NT2/D1 (cell line): Measurements from ENCODE around the gene CD37.
A peak's percentile ranks its signal among the peaks of the same experiment; 100 is the strongest.

ENCODE experiments used
- DNase-seq: peaks from one replicate; pipeline ENCODE4 v3.0.0-alpha.2; 2011; ENCODE audit warnings: low read depth, low spot score
- H3K27me3 ChIP-seq: 2 replicates; pipeline ENCODE4 v1.6.0; 2011; ENCODE audit warnings: mild to moderate bottlenecking; ENCODE audit not compliant: insufficient read length, insufficient read depth
- H3K36me3 ChIP-seq: 2 replicates; pipeline ENCODE4 v1.6.1; 2011; ENCODE audit warnings: mild to moderate bottlenecking, low read length, mixed read lengths; ENCODE audit not compliant: insufficient read depth, insufficient read length
- H3K4me1 ChIP-seq: 2 replicates; pipeline ENCODE4 v1.5.1; 2011; ENCODE audit not compliant: insufficient read depth, insufficient read length
- H3K4me3 ChIP-seq: 2 replicates; pipeline ENCODE4 v1.5.1; 2011; ENCODE audit warnings: low read depth; ENCODE audit not compliant: insufficient read length
- H3K9ac ChIP-seq: 2 replicates; pipeline ENCODE4 v1.6.0; 2011; ENCODE audit warnings: low read depth; ENCODE audit not compliant: insufficient read length
- H3K9me3 ChIP-seq: 2 replicates; pipeline ENCODE4 v1.5.1; 2011; ENCODE audit warnings: mild to moderate bottlenecking, low read length; ENCODE audit not compliant: insufficient read depth
- SUZ12 ChIP-seq: IDR thresholded peaks from 2 replicates; pipeline ENCODE4 v1.6.1; 2011; ENCODE audit not compliant: insufficient read length, insufficient read depth; ENCODE audit errors: extremely low read depth
- YY1 ChIP-seq: IDR thresholded peaks from 2 replicates; pipeline ENCODE4 v1.6.1; 2011; ENCODE audit not compliant: insufficient read length, insufficient read depth
- ZNF274 ChIP-seq: IDR thresholded peaks from 2 replicates; pipeline ENCODE4 v1.6.1; 2011; ENCODE audit warnings: mild to moderate bottlenecking, low read depth, low read length

Gene CD37

DNA sequence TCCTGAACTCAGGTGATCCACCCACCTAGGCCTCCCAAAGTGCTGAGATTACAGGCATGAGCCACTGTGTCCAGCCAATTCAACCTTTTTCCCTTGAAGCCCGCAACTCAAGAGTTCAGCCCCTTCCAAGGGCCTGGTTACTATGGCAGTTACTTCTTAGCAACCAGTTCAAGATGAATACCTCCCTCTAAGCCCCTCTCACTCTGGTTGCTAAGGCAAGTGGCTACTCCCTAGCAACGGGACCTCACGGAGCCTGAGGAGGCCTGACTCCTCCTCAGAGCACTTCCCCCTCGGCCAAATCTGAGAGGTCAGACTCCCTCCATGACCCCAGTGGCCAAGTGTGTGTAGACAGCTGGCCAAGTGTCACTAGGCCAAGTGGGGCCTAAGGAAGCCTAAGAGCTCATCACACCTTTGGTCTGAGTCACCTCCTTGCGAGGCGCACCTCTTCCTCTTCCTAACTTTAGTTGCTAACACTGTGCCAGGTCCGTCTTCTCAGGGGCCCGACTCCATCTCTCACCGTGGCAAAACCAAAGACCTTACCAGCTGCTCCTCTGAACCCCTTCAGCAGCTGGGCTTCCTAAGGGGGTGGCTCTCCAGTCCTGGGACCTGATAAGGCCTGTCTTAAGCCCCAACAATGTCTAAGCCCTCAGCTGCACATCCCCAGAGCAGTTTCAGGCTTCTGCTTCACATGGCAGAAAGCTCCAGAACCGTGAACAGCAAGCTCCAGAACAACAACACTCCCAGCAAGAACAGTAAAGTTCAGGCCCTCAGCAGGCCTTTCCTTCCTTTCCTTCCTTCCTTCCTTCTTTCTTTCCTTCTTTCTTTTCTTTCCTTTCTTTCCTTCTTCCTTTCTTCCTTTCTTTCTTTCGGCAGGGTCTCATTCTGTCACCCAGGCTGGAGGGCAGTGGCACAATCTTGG, 9.6 kb downstream of the CD37 start:
- Histone ChIP-seq H3K9me3 (0 out of 2 replicates have a peak, but pooled peaks cover 3% of the 10 kb centered on the region), H3K4me1 (peaks cover under 1% of the 10 kb centered on the region), H3K27me3 (no peaks in the 10 kb centered on the region), H3K9ac (no peak overlapping the region), H3K4me3 (no peak overlapping the region), H3K36me3 (peaks cover 84% of the 10 kb centered on the region)
- DNase-seq: no peak
- TF ChIP-seq ZNF274: no peak
- no peak for TF ChIP-seq SUZ12

DNA sequence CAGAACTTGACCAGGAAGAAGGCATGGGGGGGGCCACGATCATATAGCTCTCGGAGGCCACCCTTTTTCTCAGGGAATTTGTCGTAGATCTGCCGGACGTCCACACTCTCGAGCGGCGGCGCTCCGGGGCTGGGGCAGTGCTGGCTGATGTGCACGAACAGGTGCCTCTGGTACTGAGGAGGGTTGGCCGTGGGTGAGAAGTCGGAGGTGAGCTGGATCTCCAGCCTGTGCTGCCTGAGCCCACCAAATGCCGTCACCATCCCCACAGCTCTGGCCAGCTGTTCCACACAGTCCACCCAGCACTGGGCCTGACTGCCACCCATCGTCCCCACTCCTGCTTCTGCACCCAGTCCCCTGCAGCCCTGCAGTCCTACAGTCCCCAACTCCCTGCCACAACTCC, 12.0 kb downstream of the CD37 start:
- Histone ChIP-seq H3K4me1 (no peaks in the 10 kb centered on the region), H3K9me3 (peaks cover 7% of the 10 kb centered on the region; the same call in 1 of the 2 replicates), H3K4me3 (no peak overlapping the region), H3K36me3 (peaks cover 85% of the 10 kb centered on the region), H3K9ac (no peak overlapping the region), H3K27me3 (no peaks in the 10 kb centered on the region)
- no peak for DNase-seq
- TF ChIP-seq ZNF274 (no peak), YY1 (no peak), SUZ12 (no peak)

DNA sequence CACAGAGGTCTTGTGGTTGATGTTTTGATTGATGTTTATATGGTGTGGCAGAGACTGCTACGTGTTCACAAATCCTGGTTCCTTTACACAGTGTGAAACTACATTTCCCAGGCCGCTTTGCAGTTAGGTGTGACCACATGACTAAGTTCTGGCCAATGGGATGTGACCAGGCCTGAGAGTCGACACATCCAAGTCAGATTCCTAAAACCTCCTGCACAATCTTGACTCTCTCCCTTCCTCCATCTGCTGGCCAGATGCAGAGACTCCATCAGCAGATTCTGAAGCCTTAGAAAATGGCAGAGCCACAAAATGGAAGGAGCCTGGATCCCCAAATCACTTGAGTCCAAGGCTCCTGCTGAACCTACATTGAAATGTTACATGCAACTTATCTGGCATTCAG, 12.6 kb downstream of the CD37 start:
- peak; percentile 12 for TF ChIP-seq YY1
- TF ChIP-seq SUZ12: no peak
- Histone ChIP-seq H3K9ac (no peak overlapping the region), H3K36me3 (peaks cover 84% of the 10 kb centered on the region), H3K4me3 (no peak overlapping the region), H3K27me3 (no peaks in the 10 kb centered on the region), H3K4me1 (no peaks in the 10 kb centered on the region), H3K9me3 (peaks cover 7% of the 10 kb centered on the region; the same call in 1 of the 2 replicates)
- no peak for DNase-seq

DNA sequence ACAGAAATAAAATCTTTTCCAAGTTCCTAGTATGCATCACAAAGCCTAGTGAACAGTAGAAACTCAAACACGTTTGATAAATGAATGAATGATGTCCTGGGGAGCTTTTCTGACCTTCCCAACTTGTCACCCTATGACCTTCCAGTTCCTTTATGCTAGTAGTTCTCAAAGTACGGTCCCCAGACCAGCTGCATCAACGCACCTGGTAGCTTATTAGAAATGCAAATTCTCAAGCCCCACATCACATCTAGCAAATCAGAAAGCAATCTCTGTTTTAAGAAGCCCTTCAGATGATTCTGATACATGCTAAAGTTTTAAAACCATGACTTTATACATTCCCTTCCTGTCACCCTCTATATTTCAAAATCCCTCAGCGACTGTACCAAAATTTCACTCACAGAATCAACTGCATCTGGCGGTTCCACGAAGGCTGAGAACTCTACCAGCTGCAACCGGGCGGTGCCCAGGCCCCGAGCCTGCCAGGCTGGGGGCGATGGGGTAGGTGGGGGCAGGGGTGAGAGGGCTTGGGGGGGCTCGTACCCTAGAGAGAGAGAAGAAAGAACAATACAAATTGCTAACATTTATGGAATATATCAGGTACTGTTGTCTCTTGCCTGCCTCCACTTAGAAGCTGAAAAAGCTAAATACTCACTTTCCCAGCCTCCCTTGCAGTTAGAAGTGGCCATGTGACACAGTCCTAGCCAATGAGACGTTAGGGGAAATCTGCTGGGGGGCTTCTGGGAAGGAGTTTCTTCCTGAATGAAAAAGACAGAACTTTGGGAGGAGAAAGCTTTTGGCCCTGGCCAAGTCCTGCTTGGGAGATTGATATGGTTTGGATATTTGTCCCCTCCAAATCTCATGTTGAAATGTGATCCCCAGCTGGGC, 13.3 kb downstream of the CD37 start:
- DNase-seq: no peak
- peaks cover 7% of the 10 kb centered on the region; the same call in 1 of the 2 replicates for H3K9me3 ChIP-seq
- peaks cover 84% of the 10 kb centered on the region for H3K36me3 ChIP-seq

DNA sequence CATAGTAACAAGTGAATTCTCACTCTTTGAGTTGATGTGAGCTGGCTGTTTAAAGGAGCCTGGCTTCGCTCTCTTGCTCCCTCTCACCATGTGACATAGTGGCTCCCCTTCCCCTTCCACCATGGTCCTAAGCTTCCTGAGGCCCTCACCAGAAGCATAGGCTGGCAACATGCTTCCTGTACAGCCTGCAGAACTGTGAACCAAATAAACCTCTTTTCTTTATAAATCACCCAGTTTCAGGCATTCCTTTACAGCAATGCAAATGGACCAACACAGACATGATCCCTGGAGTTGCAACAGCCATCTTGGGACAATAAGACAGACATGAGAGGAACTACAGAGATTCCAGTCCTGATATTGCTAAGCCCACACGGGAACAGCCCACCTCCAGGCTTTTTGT, 14.4 kb downstream of the CD37 start:
- TF ChIP-seq SUZ12: no peak
- H3K36me3 ChIP-seq: peaks cover 83% of the 10 kb centered on the region
- H3K4me1 ChIP-seq: no peaks in the 10 kb centered on the region
- H3K9ac ChIP-seq: no peak overlapping the region
- DNase-seq: no peak
- H3K9me3 ChIP-seq: peaks cover 7% of the 10 kb centered on the region; the same call in 1 of the 2 replicates
- no peaks in the 10 kb centered on the region for H3K27me3 ChIP-seq
- H3K4me3 ChIP-seq: no peak overlapping the region

More for the DNA sequence above, 13.3 kb downstream of the CD37 start:
- no peaks in the 10 kb centered on the region for H3K4me1 ChIP-seq
- no peak for TF ChIP-seq ZNF274
- H3K9ac ChIP-seq: no peak overlapping the region
- H3K27me3 ChIP-seq: no peaks in the 10 kb centered on the region
- H3K4me3 ChIP-seq: no peak overlapping the region

DNA sequence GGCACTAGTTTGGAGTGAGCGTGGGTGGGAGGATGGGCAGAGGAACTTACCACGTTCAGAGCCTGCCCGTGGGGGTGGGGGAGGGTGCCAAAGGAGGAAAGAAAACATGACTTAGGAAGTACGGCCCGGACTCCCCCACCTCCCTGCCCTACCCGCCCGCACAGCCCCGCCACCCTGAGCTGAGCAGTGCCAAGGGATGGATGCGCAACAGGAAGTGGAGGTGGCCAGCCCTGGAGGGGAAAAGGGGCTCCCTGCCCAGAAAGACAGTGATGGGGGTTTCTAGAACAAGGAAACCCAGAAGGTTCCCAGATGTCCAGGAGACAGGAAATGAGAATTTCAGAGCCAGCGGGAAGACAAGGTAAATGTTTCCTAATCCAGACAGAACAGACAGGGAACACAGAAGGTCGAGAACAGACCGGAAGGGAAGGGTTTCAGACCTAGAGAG, 20.7 kb downstream of the CD37 start:
- H3K9ac ChIP-seq: no peak overlapping the region
- no peak for DNase-seq

DNA sequence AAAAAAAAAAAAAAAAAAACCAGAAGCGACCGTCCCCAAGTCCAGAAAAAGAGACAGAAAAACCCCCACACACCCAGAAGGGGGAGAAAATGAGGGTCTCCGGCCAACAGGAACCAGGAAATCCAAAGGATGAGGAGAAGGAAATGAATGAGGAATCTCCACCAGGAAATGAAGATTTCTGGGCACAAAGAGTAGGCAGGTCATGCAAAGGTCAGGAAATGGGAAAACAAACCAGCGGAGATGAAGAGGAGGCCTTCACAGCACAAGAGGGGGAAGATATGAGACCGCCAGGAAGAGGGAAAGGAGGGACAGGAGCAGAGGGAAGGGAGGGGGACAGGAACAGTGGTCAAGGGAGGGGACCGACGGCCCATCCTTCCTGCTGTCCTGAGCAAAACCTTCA, 21.2 kb downstream of the CD37 start:
- H3K9me3 ChIP-seq: no peaks in the 10 kb centered on the region
- DNase-seq: no peak
- no peak overlapping the region for H3K4me3 ChIP-seq
- no peaks in the 10 kb centered on the region for H3K27me3 ChIP-seq
- no peaks in the 10 kb centered on the region for H3K4me1 ChIP-seq
- TF ChIP-seq ZNF274 (no peak), YY1 (no peak), SUZ12 (no peak)
- no peak overlapping the region for H3K9ac ChIP-seq
- peaks cover 72% of the 10 kb centered on the region for H3K36me3 ChIP-seq

More for the DNA sequence above, 20.7 kb downstream of the CD37 start:
- H3K4me1 ChIP-seq: no peaks in the 10 kb centered on the region
- peaks cover 76% of the 10 kb centered on the region for H3K36me3 ChIP-seq
- H3K27me3 ChIP-seq: no peaks in the 10 kb centered on the region
- TF ChIP-seq YY1 (no peak), ZNF274 (no peak), SUZ12 (no peak)
- H3K9me3 ChIP-seq: no peaks in the 10 kb centered on the region
- H3K4me3 ChIP-seq: no peak overlapping the region
